ENCODE measurements around the gene PDE9A.

The PDE9A gene

GRCh38 chr21:42748620-42749176 is 95.3 kb downstream of the PDE9A start:
- Histone ChIP-seq H3K27me3 (ENCODE audit: control insufficient read depth in 2 of 2, insufficient read depth in 2 of 2, low read length in 2 of 2) (no peaks in the 10 kb centered on the region), H3K4me3 (ENCODE audit: low read length in 2 of 2) (no peak overlapping the region), H3K27ac (ENCODE audit: low read depth in 2 of 2, low read length in 2 of 2) (peak overlapping the region; percentile 16 to 61), H3K9ac (ENCODE audit: low read depth in 1 of 2, low read length in 2 of 2) (no peak overlapping the region), H3K4me1 (ENCODE audit: control insufficient read depth in 2 of 2, insufficient read depth in 2 of 2, low read length in 2 of 2) (peaks cover 5 to 17% of the 10 kb centered on the region in 2 donors), H3K9me3 (ENCODE audit: control insufficient read depth in 2 of 2, low read length in 2 of 2) (no peaks in the 10 kb centered on the region), H3K36me3 (ENCODE audit: control insufficient read depth in 2 of 2, insufficient read depth in 2 of 2, low read length in 2 of 2) (peaks cover 11 to 22% of the 10 kb centered on the region in 2 donors)

GRCh38 chr21:42750737-42751530 is 97.5 kb downstream of the PDE9A start:
- no peak overlapping the region for H3K4me3 ChIP-seq (ENCODE audit: low read length in 2 of 2)

GRCh38 chr21:42751866-42752265 is 98.4 kb downstream of the PDE9A start:
- no peaks in the 10 kb centered on the region for H3K27me3 ChIP-seq (ENCODE audit: control insufficient read depth in 2 of 2, insufficient read depth in 2 of 2, low read length in 2 of 2)
- peaks cover 7 to 22% of the 10 kb centered on the region in 2 donors for H3K36me3 ChIP-seq (ENCODE audit: control insufficient read depth in 2 of 2, insufficient read depth in 2 of 2, low read length in 2 of 2)
- H3K4me1 ChIP-seq (ENCODE audit: control insufficient read depth in 2 of 2, insufficient read depth in 2 of 2, low read length in 2 of 2) = peaks cover 5 to 17% of the 10 kb centered on the region in 2 donors
- H3K4me3 ChIP-seq (ENCODE audit: low read length in 2 of 2) = no peak overlapping the region
- no peaks in the 10 kb centered on the region for H3K9me3 ChIP-seq (ENCODE audit: control insufficient read depth in 2 of 2, low read length in 2 of 2)
- H3K9ac ChIP-seq (ENCODE audit: low read depth in 1 of 2, low read length in 2 of 2) = no peak overlapping the region
- no peak overlapping the region for H3K27ac ChIP-seq (ENCODE audit: low read depth in 2 of 2, low read length in 2 of 2)

More at GRCh38 chr21:42750737-42751530, 97.5 kb downstream of the PDE9A start:
- Histone ChIP-seq H3K36me3 (ENCODE audit: control insufficient read depth in 2 of 2, insufficient read depth in 2 of 2, low read length in 2 of 2) (peaks cover 5 to 25% of the 10 kb centered on the region in 2 donors), H3K9ac (ENCODE audit: low read depth in 1 of 2, low read length in 2 of 2) (no peak overlapping the region), H3K27me3 (ENCODE audit: control insufficient read depth in 2 of 2, insufficient read depth in 2 of 2, low read length in 2 of 2) (no peaks in the 10 kb centered on the region), H3K9me3 (ENCODE audit: control insufficient read depth in 2 of 2, low read length in 2 of 2) (no peaks in the 10 kb centered on the region), H3K27ac (ENCODE audit: low read depth in 2 of 2, low read length in 2 of 2) (no peak overlapping the region), H3K4me1 (ENCODE audit: control insufficient read depth in 2 of 2, insufficient read depth in 2 of 2, low read length in 2 of 2) (peaks cover 5 to 17% of the 10 kb centered on the region in 2 donors)

GRCh38 chr21:42753804-42754203 is 100.4 kb downstream of the PDE9A start:
- Histone ChIP-seq H3K27me3 (ENCODE audit: control insufficient read depth in 2 of 2, insufficient read depth in 2 of 2, low read length in 2 of 2) (no peaks in the 10 kb centered on the region), H3K9ac (ENCODE audit: low read depth in 1 of 2, low read length in 2 of 2) (no peak overlapping the region), H3K36me3 (ENCODE audit: control insufficient read depth in 2 of 2, insufficient read depth in 2 of 2, low read length in 2 of 2) (peaks cover 10 to 29% of the 10 kb centered on the region in 2 donors), H3K9me3 (ENCODE audit: control insufficient read depth in 2 of 2, low read length in 2 of 2) (no peaks in the 10 kb centered on the region), H3K4me1 (ENCODE audit: control insufficient read depth in 2 of 2, insufficient read depth in 2 of 2, low read length in 2 of 2) (peaks cover 4% of the 10 kb centered on the region in 2 donors), H3K27ac (ENCODE audit: low read depth in 2 of 2, low read length in 2 of 2) (no peak overlapping the region), H3K4me3 (ENCODE audit: low read length in 2 of 2) (no peak overlapping the region)

GRCh38 chr21:42754270-42754933 is 101.0 kb downstream of the PDE9A start:
- Histone ChIP-seq H3K27me3 (ENCODE audit: control insufficient read depth in 2 of 2, insufficient read depth in 2 of 2, low read length in 2 of 2) (no peaks in the 10 kb centered on the region), H3K36me3 (ENCODE audit: control insufficient read depth in 2 of 2, insufficient read depth in 2 of 2, low read length in 2 of 2) (peaks cover 14 to 29% of the 10 kb centered on the region in 2 donors), H3K27ac (ENCODE audit: low read depth in 2 of 2, low read length in 2 of 2) (no peak overlapping the region), H3K9me3 (ENCODE audit: control insufficient read depth in 2 of 2, low read length in 2 of 2) (no peaks in the 10 kb centered on the region), H3K4me1 (ENCODE audit: control insufficient read depth in 2 of 2, insufficient read depth in 2 of 2, low read length in 2 of 2) (peaks cover 0 to 1% of the 10 kb centered on the region in 2 donors), H3K4me3 (ENCODE audit: low read length in 2 of 2) (no peak overlapping the region), H3K9ac (ENCODE audit: low read depth in 1 of 2, low read length in 2 of 2) (no peak overlapping the region)

- Histone ChIP-seq H3K9ac (ENCODE audit: low read depth in 1 of 2, low read length in 2 of 2) (no peak overlapping the region), H3K4me3 (ENCODE audit: low read length in 2 of 2) (no peak overlapping the region), H3K27me3 (ENCODE audit: control insufficient read depth in 2 of 2, insufficient read depth in 2 of 2, low read length in 2 of 2) (no peaks in the 10 kb centered on the region), H3K36me3 (ENCODE audit: control insufficient read depth in 2 of 2, insufficient read depth in 2 of 2, low read length in 2 of 2) (peaks cover 17 to 29% of the 10 kb centered on the region in 2 donors), H3K27ac (ENCODE audit: low read depth in 2 of 2, low read length in 2 of 2) (no peak overlapping the region), H3K4me1 (ENCODE audit: control insufficient read depth in 2 of 2, insufficient read depth in 2 of 2, low read length in 2 of 2) (no peaks in the 10 kb centered on the region), H3K9me3 (ENCODE audit: control insufficient read depth in 2 of 2, low read length in 2 of 2) (no peaks in the 10 kb centered on the region)
Observed at GRCh38 chr21:42755031-42755665, 101.7 kb downstream of the PDE9A start.

GRCh38 chr21:42755766-42756579 is 102.6 kb downstream of the PDE9A start:
- no peak overlapping the region for H3K4me3 ChIP-seq (ENCODE audit: low read length in 2 of 2)
- no peaks in the 10 kb centered on the region for H3K4me1 ChIP-seq (ENCODE audit: control insufficient read depth in 2 of 2, insufficient read depth in 2 of 2, low read length in 2 of 2)
- peaks cover 18 to 29% of the 10 kb centered on the region in 2 donors for H3K36me3 ChIP-seq (ENCODE audit: control insufficient read depth in 2 of 2, insufficient read depth in 2 of 2, low read length in 2 of 2)
- no peaks in the 10 kb centered on the region for H3K27me3 ChIP-seq (ENCODE audit: control insufficient read depth in 2 of 2, insufficient read depth in 2 of 2, low read length in 2 of 2)
- no peak overlapping the region for H3K9ac ChIP-seq (ENCODE audit: low read depth in 1 of 2, low read length in 2 of 2)
- H3K9me3 ChIP-seq (ENCODE audit: control insufficient read depth in 2 of 2, low read length in 2 of 2) = no peaks in the 10 kb centered on the region
- H3K27ac ChIP-seq (ENCODE audit: low read depth in 2 of 2, low read length in 2 of 2) = no peak overlapping the region

- no peak overlapping the region for H3K27ac ChIP-seq (ENCODE audit: low read depth in 2 of 2, low read length in 2 of 2)
- H3K27me3 ChIP-seq (ENCODE audit: control insufficient read depth in 2 of 2, insufficient read depth in 2 of 2, low read length in 2 of 2) = no peaks in the 10 kb centered on the region
- H3K4me1 ChIP-seq (ENCODE audit: control insufficient read depth in 2 of 2, insufficient read depth in 2 of 2, low read length in 2 of 2) = no peaks in the 10 kb centered on the region
- H3K36me3 ChIP-seq (ENCODE audit: control insufficient read depth in 2 of 2, insufficient read depth in 2 of 2, low read length in 2 of 2) = peaks cover 18 to 36% of the 10 kb centered on the region in 2 donors
- H3K4me3 ChIP-seq (ENCODE audit: low read length in 2 of 2) = no peak overlapping the region
- H3K9ac ChIP-seq (ENCODE audit: low read depth in 1 of 2, low read length in 2 of 2) = no peak overlapping the region
- no peaks in the 10 kb centered on the region for H3K9me3 ChIP-seq (ENCODE audit: control insufficient read depth in 2 of 2, low read length in 2 of 2)
Observed at GRCh38 chr21:42756580-42757250, 103.3 kb downstream of the PDE9A start.

GRCh38 chr21:42757422-42757821 is 104.0 kb downstream of the PDE9A start:
- Histone ChIP-seq H3K4me1 (ENCODE audit: control insufficient read depth in 2 of 2, insufficient read depth in 2 of 2, low read length in 2 of 2) (no peaks in the 10 kb centered on the region), H3K36me3 (ENCODE audit: control insufficient read depth in 2 of 2, insufficient read depth in 2 of 2, low read length in 2 of 2) (peaks cover 21 to 37% of the 10 kb centered on the region in 2 donors), H3K27ac (ENCODE audit: low read depth in 2 of 2, low read length in 2 of 2) (no peak overlapping the region), H3K27me3 (ENCODE audit: control insufficient read depth in 2 of 2, insufficient read depth in 2 of 2, low read length in 2 of 2) (no peaks in the 10 kb centered on the region), H3K4me3 (ENCODE audit: low read length in 2 of 2) (no peak overlapping the region), H3K9me3 (ENCODE audit: control insufficient read depth in 2 of 2, low read length in 2 of 2) (no peaks in the 10 kb centered on the region), H3K9ac (ENCODE audit: low read depth in 1 of 2, low read length in 2 of 2) (no peak overlapping the region)
